ENCODE data around the gene WDR70. TPM values are rescaled to one million over a fixed set of nuclear protein-coding genes. Genes with fewer than 3 reads are reported as not detected.
A peak's percentile ranks its signal among the peaks of the same experiment; 100 is the strongest.

The WDR70 gene
- total RNA-seq, 1 experiment from 2014 or later = 35.0 TPM

GRCh38 chr5:37637165-37637845 lies 258.2 kb downstream of the WDR70 start:
- DNase-seq (ENCODE audit: low spot score) (no peak), ATAC-seq (no peak)
- no peak overlapping the region for H3K4me3 Mint-ChIP-seq
- POLR2A ChIA-PET = no interaction called here
- no peaks in the 10 kb centered on the region for H3K27me3 Mint-ChIP-seq (ENCODE audit: low read depth)
- no peaks in the 10 kb centered on the region for H3K36me3 Mint-ChIP-seq
- CTCF ChIA-PET = no interaction called here
- H3K4me1 Mint-ChIP-seq = peaks cover 6% of the 10 kb centered on the region; the same call in 1 of the 2 replicates
- TF ChIP-seq ZNF219 (CRISPR knock-in tag; IDR thresholded peaks at IDR 0.05; ENCODE audit: borderline replicate concordance) = no peak
- peak; percentile 74; the same call in 1 of the 2 replicates for TF ChIP-seq HMGA2 (CRISPR knock-in tag; IDR thresholded peaks at IDR 0.05)
- H3K9me3 Mint-ChIP-seq = no peaks in the 10 kb centered on the region
- H3K27ac Mint-ChIP-seq = no peak overlapping the region

GRCh38 chr5:37638897-37639296 lies 259.8 kb downstream of the WDR70 start:
- Mint-ChIP-seq H3K36me3 (no peaks in the 10 kb centered on the region), H3K4me1 (peaks cover 6% of the 10 kb centered on the region; the same call in 1 of the 2 replicates), H3K27me3 (ENCODE audit: low read depth) (no peaks in the 10 kb centered on the region), H3K4me3 (no peak overlapping the region), H3K9me3 (no peaks in the 10 kb centered on the region), H3K27ac (no peak overlapping the region)
- ChIA-PET CTCF (no interaction called here), POLR2A (no interaction called here)
- DNase-seq (ENCODE audit: low spot score) = no peak
- TF ChIP-seq ZNF138 (CRISPR knock-in tag; conservative IDR thresholded peaks at IDR 0.05) = no peak
- TF ChIP-seq AR (CRISPR knock-in tag; IDR thresholded peaks at IDR 0.05) = no peak
- no peak for TF ChIP-seq JAZF1 (CRISPR knock-in tag; IDR thresholded peaks at IDR 0.05)
- no peak for TF ChIP-seq ZNF396 (CRISPR knock-in tag; IDR thresholded peaks at IDR 0.05; ENCODE audit: borderline replicate concordance)
- no peak for TF ChIP-seq NFATC4 (CRISPR knock-in tag; IDR thresholded peaks at IDR 0.05)
- TF ChIP-seq ZNF423 (CRISPR knock-in tag; IDR thresholded peaks at IDR 0.05) = no peak
- TF ChIP-seq OVOL2 (CRISPR knock-in tag; IDR thresholded peaks at IDR 0.05; ENCODE audit: borderline replicate concordance) = no peak
- TF ChIP-seq IRF2 (CRISPR knock-in tag; IDR thresholded peaks at IDR 0.05; ENCODE audit: borderline replicate concordance, low read depth) = no peak
- no peak for TF ChIP-seq TEAD1 (CRISPR knock-in tag; IDR thresholded peaks at IDR 0.05)
- TF ChIP-seq, protein P1, sequence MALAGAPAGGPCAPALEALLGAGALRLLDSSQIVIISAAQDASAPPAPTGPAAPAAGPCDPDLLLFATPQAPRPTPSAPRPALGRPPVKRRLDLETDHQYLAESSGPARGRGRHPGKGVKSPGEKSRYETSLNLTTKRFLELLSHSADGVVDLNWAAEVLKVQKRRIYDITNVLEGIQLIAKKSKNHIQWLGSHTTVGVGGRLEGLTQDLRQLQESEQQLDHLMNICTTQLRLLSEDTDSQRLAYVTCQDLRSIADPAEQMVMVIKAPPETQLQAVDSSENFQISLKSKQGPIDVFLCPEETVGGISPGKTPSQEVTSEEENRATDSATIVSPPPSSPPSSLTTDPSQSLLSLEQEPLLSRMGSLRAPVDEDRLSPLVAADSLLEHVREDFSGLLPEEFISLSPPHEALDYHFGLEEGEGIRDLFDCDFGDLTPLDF (CRISPR knock-in tag; IDR thresholded peaks at IDR 0.05) = no peak
- TF ChIP-seq ATF1 (CRISPR knock-in tag; IDR thresholded peaks at IDR 0.05) = no peak
- TF ChIP-seq NFYB (CRISPR knock-in tag; conservative IDR thresholded peaks at IDR 0.05; ENCODE audit: low read depth) = no peak
- TF ChIP-seq MYBL2 (CRISPR knock-in tag; IDR thresholded peaks at IDR 0.05) = no peak
- no peak for TF ChIP-seq TEAD4 (CRISPR knock-in tag; IDR thresholded peaks at IDR 0.05)
- no peak for TF ChIP-seq SOX15 (CRISPR knock-in tag; IDR thresholded peaks at IDR 0.05)
- TF ChIP-seq, protein P2, sequence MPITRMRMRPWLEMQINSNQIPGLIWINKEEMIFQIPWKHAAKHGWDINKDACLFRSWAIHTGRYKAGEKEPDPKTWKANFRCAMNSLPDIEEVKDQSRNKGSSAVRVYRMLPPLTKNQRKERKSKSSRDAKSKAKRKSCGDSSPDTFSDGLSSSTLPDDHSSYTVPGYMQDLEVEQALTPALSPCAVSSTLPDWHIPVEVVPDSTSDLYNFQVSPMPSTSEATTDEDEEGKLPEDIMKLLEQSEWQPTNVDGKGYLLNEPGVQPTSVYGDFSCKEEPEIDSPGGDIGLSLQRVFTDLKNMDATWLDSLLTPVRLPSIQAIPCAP (CRISPR knock-in tag; IDR thresholded peaks at IDR 0.05) = no peak
- no peak for TF ChIP-seq NR1H2 (CRISPR knock-in tag; IDR thresholded peaks at IDR 0.05)
- no peak for TF ChIP-seq FOXP1 (CRISPR knock-in tag; IDR thresholded peaks at IDR 0.05; ENCODE audit: borderline replicate concordance)
- ATAC-seq = no peak

DNA sequence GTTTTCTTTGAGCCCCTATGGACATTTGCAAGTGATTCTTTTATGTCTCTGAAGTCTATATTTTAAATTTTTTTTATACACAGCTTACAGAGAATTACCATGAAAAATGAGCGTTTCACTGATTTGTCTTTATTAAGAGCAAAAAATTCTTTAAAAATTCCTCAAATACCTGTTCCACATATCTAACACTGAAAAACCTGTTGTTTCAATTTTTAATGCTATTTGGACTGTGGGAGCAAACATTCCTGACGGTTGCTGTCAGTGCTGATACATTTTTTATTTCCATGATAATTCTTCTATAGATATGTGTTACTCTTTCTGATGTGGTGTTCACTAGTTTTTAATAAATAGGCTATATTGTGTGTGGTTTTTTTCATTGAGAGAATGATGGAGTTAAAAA lies 261.0 kb downstream of the WDR70 start:
- no peak for DNase-seq (ENCODE audit: low spot score)
- Mint-ChIP-seq H3K27ac (no peak overlapping the region), H3K27me3 (ENCODE audit: low read depth) (no peaks in the 10 kb centered on the region), H3K36me3 (no peaks in the 10 kb centered on the region), H3K4me3 (no peak overlapping the region), H3K4me1 (peaks cover 6% of the 10 kb centered on the region; the same call in 1 of the 2 replicates), H3K9me3 (peaks cover 4% of the 10 kb centered on the region)
- ATAC-seq = no peak
- CTCF ChIA-PET = no interaction called here
- POLR2A ChIA-PET = no interaction called here
- TF ChIP-seq CBFB (CRISPR knock-in tag; IDR thresholded peaks at IDR 0.05; ENCODE audit: low read depth) (no peak), PRRX2 (CRISPR knock-in tag; IDR thresholded peaks at IDR 0.05) (no peak), NR2C2 (CRISPR knock-in tag; IDR thresholded peaks at IDR 0.05) (no peak)
- TF ChIP-seq, protein P1 (CRISPR knock-in tag; IDR thresholded peaks at IDR 0.05) = no peak
- TF ChIP-seq, protein P3, sequence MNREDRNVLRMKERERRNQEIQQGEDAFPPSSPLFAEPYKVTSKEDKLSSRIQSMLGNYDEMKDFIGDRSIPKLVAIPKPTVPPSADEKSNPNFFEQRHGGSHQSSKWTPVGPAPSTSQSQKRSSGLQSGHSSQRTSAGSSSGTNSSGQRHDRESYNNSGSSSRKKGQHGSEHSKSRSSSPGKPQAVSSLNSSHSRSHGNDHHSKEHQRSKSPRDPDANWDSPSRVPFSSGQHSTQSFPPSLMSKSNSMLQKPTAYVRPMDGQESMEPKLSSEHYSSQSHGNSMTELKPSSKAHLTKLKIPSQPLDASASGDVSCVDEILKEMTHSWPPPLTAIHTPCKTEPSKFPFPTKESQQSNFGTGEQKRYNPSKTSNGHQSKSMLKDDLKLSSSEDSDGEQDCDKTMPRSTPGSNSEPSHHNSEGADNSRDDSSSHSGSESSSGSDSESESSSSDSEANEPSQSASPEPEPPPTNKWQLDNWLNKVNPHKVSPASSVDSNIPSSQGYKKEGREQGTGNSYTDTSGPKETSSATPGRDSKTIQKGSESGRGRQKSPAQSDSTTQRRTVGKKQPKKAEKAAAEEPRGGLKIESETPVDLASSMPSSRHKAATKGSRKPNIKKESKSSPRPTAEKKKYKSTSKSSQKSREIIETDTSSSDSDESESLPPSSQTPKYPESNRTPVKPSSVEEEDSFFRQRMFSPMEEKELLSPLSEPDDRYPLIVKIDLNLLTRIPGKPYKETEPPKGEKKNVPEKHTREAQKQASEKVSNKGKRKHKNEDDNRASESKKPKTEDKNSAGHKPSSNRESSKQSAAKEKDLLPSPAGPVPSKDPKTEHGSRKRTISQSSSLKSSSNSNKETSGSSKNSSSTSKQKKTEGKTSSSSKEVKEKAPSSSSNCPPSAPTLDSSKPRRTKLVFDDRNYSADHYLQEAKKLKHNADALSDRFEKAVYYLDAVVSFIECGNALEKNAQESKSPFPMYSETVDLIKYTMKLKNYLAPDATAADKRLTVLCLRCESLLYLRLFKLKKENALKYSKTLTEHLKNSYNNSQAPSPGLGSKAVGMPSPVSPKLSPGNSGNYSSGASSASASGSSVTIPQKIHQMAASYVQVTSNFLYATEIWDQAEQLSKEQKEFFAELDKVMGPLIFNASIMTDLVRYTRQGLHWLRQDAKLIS (CRISPR knock-in tag; IDR thresholded peaks at IDR 0.05; ENCODE audit: borderline replicate concordance) = no peak

Data from WTC11 (cell line).